Ovary (tissue), 3 donors: ENCODE results near the gene UBE2G1.
A peak's percentile ranks its signal among the peaks of the same experiment; 100 is the strongest.

Experiments
- CTCF ChIP-seq, 3 donors: fragments of 450-650 bp in 2 of 3; fragments of 200-600 bp in 1 of 3; IDR thresholded peaks; one replicate each; pipeline versions ENCODE4 v1.5.1 to v1.8.0; 2016 to 2022; ENCODE audit warnings: antibody characterized with exemption in 3 of 3, mild to moderate bottlenecking in 1 of 3
- EP300 ChIP-seq: sonication (generic); formaldehyde crosslinking; IDR thresholded peaks from one replicate; pipeline ENCODE4 v1.6.1; 2017; ENCODE audit warnings: antibody characterized with exemption
- POLR2A ChIP-seq: fragments of 450-650 bp; IDR thresholded peaks from one replicate; pipeline ENCODE4 v1.6.1; 2017; ENCODE audit warnings: antibody characterized with exemption, mild to moderate bottlenecking, moderate library complexity
- donor health status: DM: no; HTN: no; CAD: no.

DNA sequence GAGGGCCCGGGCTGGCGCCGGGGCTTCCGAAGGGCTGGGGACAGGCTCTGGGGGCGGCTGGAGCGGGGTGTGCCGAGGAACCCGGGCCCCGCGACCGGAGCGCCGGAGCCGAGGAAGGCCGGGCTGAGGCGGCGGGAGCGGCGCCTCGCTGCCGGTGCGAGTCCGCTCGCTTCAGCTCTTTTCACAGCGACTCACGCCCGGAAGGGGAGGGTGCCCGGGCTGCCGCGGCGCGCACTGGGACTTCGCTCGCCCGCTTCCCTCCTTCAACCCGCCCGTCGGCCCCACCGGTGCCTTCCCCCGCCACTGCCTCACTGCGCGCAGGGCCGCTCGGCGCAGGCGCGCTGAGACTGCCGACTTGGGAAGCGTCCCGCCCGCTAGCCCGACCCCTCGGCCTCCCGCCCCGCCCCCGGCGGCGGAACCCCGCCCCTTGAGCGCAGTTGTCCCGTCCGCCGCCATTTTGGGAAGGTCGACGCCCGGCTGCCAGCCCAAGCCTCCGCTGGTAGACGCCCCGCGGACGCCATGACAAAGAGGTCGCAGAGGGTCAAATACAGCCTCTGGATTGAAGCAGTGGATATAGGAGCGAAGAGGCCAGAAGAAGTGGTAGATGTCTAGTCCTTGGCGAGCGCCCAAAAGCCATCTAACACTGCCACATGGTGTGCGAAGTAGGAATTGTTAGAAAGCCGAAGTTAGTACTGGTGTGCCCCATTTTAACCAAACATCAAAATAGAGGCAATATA, at the start of gene UBE2G1:
- TF ChIP-seq POLR2A (peak; percentile 90), EP300 (no peak), CTCF (IDR thresholded peaks at IDR 0.05) (peak in 2 of 3 donors; percentile 41 to 45)
